Duodenal mucosa (tissue), 2 donors: ENCODE data around the gene TNFRSF6B.
A peak's percentile ranks its signal among the peaks of the same experiment; 100 is the strongest.

Experiments
- H3K27ac ChIP-seq: one replicate; pipeline ENCODE4 v1.7.0; 2013; ENCODE audit warnings: low read depth, low read length
- H3K27me3 ChIP-seq, 2 donors: one replicate each; pipeline ENCODE4 v1.7.0; 2013; ENCODE audit warnings: low read length in 2 of 2, control low read depth in 1 of 2; ENCODE audit not compliant: insufficient read depth in 2 of 2, control insufficient read depth in 1 of 2
- H3K36me3 ChIP-seq, 2 donors: one replicate each; pipeline ENCODE4 v1.7.0; 2013; ENCODE audit warnings: low read length in 2 of 2, control low read depth in 1 of 2; ENCODE audit not compliant: insufficient read depth in 2 of 2, control insufficient read depth in 1 of 2
- H3K4me1 ChIP-seq, 2 donors: one replicate each; pipeline ENCODE4 v1.7.0; 2013; ENCODE audit warnings: low read length in 2 of 2, control low read depth in 1 of 2; ENCODE audit not compliant: insufficient read depth in 2 of 2, control insufficient read depth in 1 of 2
- H3K4me3 ChIP-seq, 2 donors: one replicate each; pipeline ENCODE4 v1.7.0; 2013; ENCODE audit warnings: low read length in 2 of 2, low read depth in 1 of 2
- H3K9ac ChIP-seq, 2 donors: one replicate each; pipeline ENCODE4 v1.7.0; 2013; ENCODE audit warnings: low read length in 2 of 2, low read depth in 1 of 2
- H3K9me3 ChIP-seq, 2 donors: one replicate each; pipeline ENCODE4 v1.7.0; 2013; ENCODE audit warnings: low read length in 2 of 2, control low read depth in 1 of 2; ENCODE audit not compliant: control insufficient read depth in 1 of 2

The TNFRSF6B gene

GRCh38 chr20:63672666-63673065 lies 23.8 kb upstream of the TNFRSF6B start:
- Histone ChIP-seq H3K36me3 (peaks cover 8 to 34% of the 10 kb centered on the region in 2 donors), H3K9me3 (no peaks in the 10 kb centered on the region), H3K4me3 (no peak overlapping the region), H3K27me3 (no peaks in the 10 kb centered on the region), H3K9ac (no peak overlapping the region), H3K27ac (no peak overlapping the region), H3K4me1 (no peaks in the 10 kb centered on the region)

GRCh38 chr20:63673951-63674350 lies 22.5 kb upstream of the TNFRSF6B start:
- H3K36me3 ChIP-seq, result peaks cover under 1 to 34% of the 10 kb centered on the region in 2 donors
- H3K4me1 ChIP-seq, result no peaks in the 10 kb centered on the region
- no peak overlapping the region for H3K4me3 ChIP-seq
- H3K27me3 ChIP-seq, result no peaks in the 10 kb centered on the region
- H3K9me3 ChIP-seq, result no peaks in the 10 kb centered on the region
- H3K27ac ChIP-seq, result no peak overlapping the region
- no peak overlapping the region for H3K9ac ChIP-seq

- Histone ChIP-seq H3K9me3 (no peaks in the 10 kb centered on the region), H3K27ac (no peak overlapping the region), H3K27me3 (no peaks in the 10 kb centered on the region), H3K4me1 (no peaks in the 10 kb centered on the region), H3K9ac (no peak overlapping the region), H3K36me3 (peaks cover 0 to 33% of the 10 kb centered on the region in 2 donors), H3K4me3 (no peak overlapping the region)
These were observed 20.6 kb upstream of the TNFRSF6B start for GRCh38 chr20:63675681-63676368.

DNA sequence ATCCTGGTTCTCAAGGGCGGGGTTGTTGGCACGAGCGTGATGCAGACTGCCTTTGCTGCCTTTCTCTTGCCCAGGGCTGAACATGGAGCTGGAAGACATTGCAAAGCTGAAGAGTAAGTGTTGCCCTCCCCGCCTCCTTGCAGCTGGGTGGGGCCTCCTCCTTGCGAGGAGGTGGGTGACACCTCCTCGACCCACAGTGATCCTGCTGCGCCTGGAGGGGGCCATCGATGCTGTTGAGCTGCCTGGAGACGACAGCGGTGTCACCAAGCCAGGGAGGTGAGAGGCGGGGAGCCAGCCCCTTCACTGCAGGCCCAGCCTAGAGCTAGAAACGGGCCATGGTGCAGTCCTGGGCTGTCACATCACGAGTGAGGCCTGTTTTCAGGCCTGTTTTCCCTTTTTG lies 18.4 kb upstream of the TNFRSF6B start:
- peaks cover 0 to 26% of the 10 kb centered on the region in 2 donors for H3K36me3 ChIP-seq
- H3K27me3 ChIP-seq, result no peaks in the 10 kb centered on the region

GRCh38 chr20:63678667-63679465 lies 17.6 kb upstream of the TNFRSF6B start:
- Histone ChIP-seq H3K9me3 (no peaks in the 10 kb centered on the region), H3K9ac (no peak overlapping the region), H3K27ac (no peak overlapping the region), H3K4me3 (no peak overlapping the region), H3K4me1 (peaks cover 5 to 16% of the 10 kb centered on the region in 2 donors), H3K36me3 (peaks cover 0 to 24% of the 10 kb centered on the region in 2 donors), H3K27me3 (no peaks in the 10 kb centered on the region)

More for the DNA sequence above, 18.4 kb upstream of the TNFRSF6B start:
- Histone ChIP-seq H3K9ac (no peak overlapping the region), H3K9me3 (no peaks in the 10 kb centered on the region), H3K4me3 (no peak overlapping the region), H3K27ac (no peak overlapping the region), H3K4me1 (peaks cover under 1 to 12% of the 10 kb centered on the region in 2 donors)

GRCh38 chr20:63679799-63680305 lies 16.6 kb upstream of the TNFRSF6B start:
- Histone ChIP-seq H3K4me3 (no peak overlapping the region), H3K9me3 (no peaks in the 10 kb centered on the region), H3K36me3 (peaks cover 0 to 18% of the 10 kb centered on the region in 2 donors), H3K27me3 (no peaks in the 10 kb centered on the region), H3K27ac (no peak overlapping the region), H3K9ac (no peak overlapping the region), H3K4me1 (peaks cover 5 to 16% of the 10 kb centered on the region in 2 donors)

- Histone ChIP-seq H3K27ac (no peak overlapping the region), H3K4me3 (no peak overlapping the region), H3K9ac (no peak overlapping the region), H3K27me3 (no peaks in the 10 kb centered on the region), H3K4me1 (peaks cover 5 to 16% of the 10 kb centered on the region in 2 donors), H3K36me3 (peaks cover 0 to 18% of the 10 kb centered on the region in 2 donors), H3K9me3 (no peaks in the 10 kb centered on the region)
These were observed 16.0 kb upstream of the TNFRSF6B start for GRCh38 chr20:63680427-63680826.

- Histone ChIP-seq H3K36me3 (peaks cover 0 to 18% of the 10 kb centered on the region in 2 donors), H3K27me3 (no peaks in the 10 kb centered on the region), H3K4me1 (peaks cover 7 to 21% of the 10 kb centered on the region in 2 donors), H3K27ac (no peak overlapping the region), H3K9me3 (no peaks in the 10 kb centered on the region), H3K9ac (no peak overlapping the region), H3K4me3 (no peak overlapping the region)
These were observed 15.4 kb upstream of the TNFRSF6B start for GRCh38 chr20:63680857-63681608.

GRCh38 chr20:63681609-63682142 lies 14.8 kb upstream of the TNFRSF6B start:
- H3K27ac ChIP-seq, result peak overlapping the region; percentile 50
- H3K4me1 ChIP-seq, result peaks cover 14 to 27% of the 10 kb centered on the region in 2 donors
- H3K27me3 ChIP-seq, result no peaks in the 10 kb centered on the region
- H3K9ac ChIP-seq, result no peak overlapping the region
- peaks cover 0 to 18% of the 10 kb centered on the region in 2 donors for H3K36me3 ChIP-seq
- H3K9me3 ChIP-seq, result no peaks in the 10 kb centered on the region
- no peak overlapping the region for H3K4me3 ChIP-seq
